ENCODE measurements around the gene DNAJC11.
"Not testable (repeated sequence)": the region's sequence is repeated elsewhere in the genome, so short reads cannot be mapped to it uniquely, and the experiment has no call there.

Gene DNAJC11

DNA sequence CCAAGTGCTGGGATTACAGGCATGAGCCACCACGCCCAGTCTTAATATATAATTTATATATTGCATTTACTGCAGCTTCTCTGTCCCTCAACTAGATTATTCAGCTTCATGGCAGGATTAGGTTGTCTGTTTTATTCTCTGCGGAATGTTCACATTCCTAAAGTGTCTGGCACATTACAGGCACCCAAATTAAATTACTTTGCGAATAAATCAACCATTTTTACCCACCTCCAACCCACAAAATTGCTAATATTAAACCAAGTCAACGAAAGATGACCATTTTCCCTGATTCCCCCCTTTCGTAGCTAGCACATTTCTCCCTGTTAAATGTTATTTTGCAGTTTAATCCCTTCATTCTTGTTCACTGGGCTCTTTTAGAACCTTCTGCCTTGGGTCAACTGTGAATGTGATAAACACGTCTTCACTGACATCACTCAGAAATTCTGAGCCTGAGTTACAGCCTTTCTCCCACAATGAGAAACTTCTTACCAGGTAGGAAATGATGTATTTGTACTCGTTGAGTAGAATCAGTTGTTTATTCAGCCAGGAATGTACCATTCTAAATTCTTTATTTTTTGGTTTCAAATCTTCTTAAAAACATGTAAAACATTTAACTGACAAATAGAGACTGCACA, 41.1 kb downstream of the DNAJC11 start:
- Histone ChIP-seq H3K4me2 (no peak overlapping the region), H3K9me3 (0 out of 2 replicates have a peak, but pooled peaks cover 4% of the 10 kb centered on the region), H3K36me3 (peaks cover 75% of the 10 kb centered on the region), H3K27ac (no peak overlapping the region), H4K20me1 (peaks cover 71% of the 10 kb centered on the region), H3K27me3 (no peaks in the 10 kb centered on the region), H3K4me3 (no peak overlapping the region), H3K4me1 (peaks cover 21% of the 10 kb centered on the region), H3K9ac (no peak overlapping the region)
- TF ChIP-seq Cebpa-rat (IDR thresholded peaks at IDR 0.05): no peak

DNA sequence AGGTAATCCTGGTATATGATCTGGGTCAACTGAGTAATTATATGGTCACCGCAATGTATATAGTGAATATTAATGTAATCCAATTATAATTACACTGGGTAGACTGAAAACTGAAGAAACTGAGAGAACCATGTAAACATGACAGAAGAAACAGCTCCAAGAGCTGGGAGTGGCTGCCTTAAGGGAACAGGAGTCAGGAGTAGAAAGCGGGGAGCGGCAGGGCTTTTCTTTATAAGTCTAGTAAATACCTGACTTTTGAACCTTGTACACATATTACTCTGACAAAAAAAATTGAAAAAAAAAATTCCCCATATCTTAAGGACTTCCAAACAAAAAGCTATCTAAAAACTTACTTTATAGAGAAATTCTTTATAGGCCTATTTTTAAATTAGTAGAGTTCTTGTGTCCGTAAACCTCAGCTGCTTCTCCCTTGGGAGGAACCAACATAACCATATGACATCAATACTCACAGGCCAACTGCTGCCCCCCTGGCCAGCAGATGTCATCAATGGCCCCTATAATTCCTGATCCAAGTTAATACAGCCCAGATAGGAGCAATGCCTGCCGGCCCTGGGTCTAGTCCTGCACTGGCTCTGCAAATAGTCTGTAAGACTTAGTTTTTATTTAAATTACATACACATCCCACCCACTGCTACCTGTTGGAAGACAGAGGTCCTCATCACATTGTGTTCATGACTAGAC, 43.1 kb downstream of the DNAJC11 start:
- H3K9me3 ChIP-seq: no peaks in the 10 kb centered on the region
- H3K4me3 ChIP-seq: no peak overlapping the region
- no peaks in the 10 kb centered on the region for H3K27me3 ChIP-seq
- H3K4me2 ChIP-seq: peak overlapping the region; percentile 65
- H3K27ac ChIP-seq: no peak overlapping the region
- H3K4me1 ChIP-seq: peaks cover 21% of the 10 kb centered on the region
- no peak for TF ChIP-seq Cebpa-rat (IDR thresholded peaks at IDR 0.05)
- H3K36me3 ChIP-seq: peaks cover 72% of the 10 kb centered on the region
- H3K9ac ChIP-seq: 0 out of 2 replicates have a peak overlapping the region, but pooled peaks have one; percentile 34
- peaks cover 61% of the 10 kb centered on the region for H4K20me1 ChIP-seq

- peaks cover 21% of the 10 kb centered on the region for H3K4me1 ChIP-seq
- H4K20me1 ChIP-seq: peaks cover 50% of the 10 kb centered on the region
- H3K36me3 ChIP-seq: peaks cover 72% of the 10 kb centered on the region
- no peak overlapping the region for H3K4me3 ChIP-seq
- no peak overlapping the region for H3K9ac ChIP-seq
- H3K9me3 ChIP-seq: no peaks in the 10 kb centered on the region
- TF ChIP-seq Cebpa-rat (IDR thresholded peaks at IDR 0.05): no peak
- no peak overlapping the region for H3K4me2 ChIP-seq
- no peaks in the 10 kb centered on the region for H3K27me3 ChIP-seq
- H3K27ac ChIP-seq: no peak overlapping the region
Observed at GRCh38 chr1:6657138-6657537, 44.5 kb downstream of the DNAJC11 start.

- no peaks in the 10 kb centered on the region for H3K9me3 ChIP-seq
- H3K9ac ChIP-seq: no peak overlapping the region
Observed at GRCh38 chr1:6653436-6654290, 48.0 kb downstream of the DNAJC11 start.

GRCh38 chr1:6652986-6653385, 48.6 kb downstream of the DNAJC11 start:
- Histone ChIP-seq H3K9ac (no peak overlapping the region), H3K4me2 (no peak overlapping the region), H3K36me3 (peaks cover 80% of the 10 kb centered on the region), H4K20me1 (peaks cover 14% of the 10 kb centered on the region), H3K4me1 (peaks cover 7% of the 10 kb centered on the region; the same call in 1 of the 2 replicates), H3K9me3 (no peaks in the 10 kb centered on the region), H3K4me3 (no peak overlapping the region), H3K27ac (no peak overlapping the region), H3K27me3 (no peaks in the 10 kb centered on the region)
- no peak for TF ChIP-seq Cebpa-rat (IDR thresholded peaks at IDR 0.05)

More at GRCh38 chr1:6653436-6654290, 48.0 kb downstream of the DNAJC11 start:
- peaks cover 79% of the 10 kb centered on the region for H3K36me3 ChIP-seq
- peaks cover 20% of the 10 kb centered on the region for H4K20me1 ChIP-seq
- no peak for TF ChIP-seq Cebpa-rat (IDR thresholded peaks at IDR 0.05)
- H3K4me2 ChIP-seq: no peak overlapping the region
- no peak overlapping the region for H3K27ac ChIP-seq
- no peaks in the 10 kb centered on the region for H3K27me3 ChIP-seq
- H3K4me1 ChIP-seq: peaks cover 13% of the 10 kb centered on the region
- H3K4me3 ChIP-seq: no peak overlapping the region

DNA sequence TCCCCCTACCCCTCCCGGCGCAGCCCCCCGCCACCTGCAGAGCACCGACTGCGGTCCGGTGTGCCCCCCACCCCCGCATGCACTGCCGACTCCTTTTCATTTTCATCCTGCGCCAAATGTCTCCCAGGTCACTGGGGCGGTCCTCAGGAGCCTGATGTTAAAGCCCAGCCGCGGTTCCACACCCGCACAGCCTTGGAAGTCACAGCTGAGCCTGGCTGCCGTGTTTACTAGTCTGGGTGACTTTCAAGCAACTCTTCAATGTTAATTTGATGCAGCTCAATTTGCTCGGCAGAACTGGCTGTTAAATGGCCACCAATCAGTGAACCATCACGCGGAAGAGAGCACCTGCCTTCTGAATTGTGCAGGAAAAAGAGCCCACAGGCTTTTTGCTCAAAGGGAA, 49.7 kb downstream of the DNAJC11 start:
- H4K20me1 ChIP-seq: peaks cover 6% of the 10 kb centered on the region
- no peak overlapping the region for H3K4me3 ChIP-seq
- H3K9me3 ChIP-seq: no peaks in the 10 kb centered on the region
- H3K4me2 ChIP-seq: no peak overlapping the region
- H3K4me1 ChIP-seq: peaks cover 4% of the 10 kb centered on the region; the same call in 1 of the 2 replicates
- TF ChIP-seq Cebpa-rat (IDR thresholded peaks at IDR 0.05): no peak
- no peaks in the 10 kb centered on the region for H3K27me3 ChIP-seq
- no peak overlapping the region for H3K27ac ChIP-seq
- no peak overlapping the region for H3K9ac ChIP-seq
- H3K36me3 ChIP-seq: peaks cover 72% of the 10 kb centered on the region

DNA sequence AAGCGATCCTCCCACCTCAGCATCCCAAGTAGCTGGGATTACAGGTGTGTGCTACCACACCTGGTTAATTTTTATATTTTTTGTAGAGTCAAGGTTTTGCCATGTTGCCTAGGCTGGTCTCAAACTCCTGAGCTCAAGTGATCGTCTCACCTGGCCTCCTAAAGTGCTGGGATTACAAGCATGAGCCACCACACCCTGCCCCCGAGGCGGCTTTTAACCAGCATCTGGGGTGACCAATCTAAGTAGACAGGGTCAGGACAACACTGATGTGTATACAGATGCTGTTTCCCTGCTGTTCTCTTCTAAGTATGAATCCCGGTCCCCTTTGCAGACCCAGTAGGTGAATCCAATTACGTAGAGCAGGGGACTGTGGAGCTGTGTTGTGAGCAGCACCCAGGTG, 53.1 kb downstream of the DNAJC11 start:
- Histone ChIP-seq H3K9me3 (no peaks in the 10 kb centered on the region), H3K4me1 (no peaks in the 10 kb centered on the region), H3K27ac (no peak overlapping the region), H3K36me3 (peaks cover 81% of the 10 kb centered on the region), H3K4me3 (no peak overlapping the region), H3K27me3 (no peaks in the 10 kb centered on the region), H4K20me1 (no peaks in the 10 kb centered on the region; the same call in 1 of the 2 replicates), H3K9ac (no peak overlapping the region), H3K4me2 (no peak overlapping the region)
- no peak for TF ChIP-seq Cebpa-rat (IDR thresholded peaks at IDR 0.05)

GRCh38 chr1:6646499-6647148, 55.0 kb downstream of the DNAJC11 start:
- Histone ChIP-seq H3K4me2 (no peak overlapping the region), H3K36me3 (peaks cover 79% of the 10 kb centered on the region), H3K4me1 (no peaks in the 10 kb centered on the region), H3K9me3 (no peaks in the 10 kb centered on the region), H3K4me3 (no peak overlapping the region), H3K27me3 (no peaks in the 10 kb centered on the region), H4K20me1 (no peaks in the 10 kb centered on the region; the same call in 1 of the 2 replicates), H3K27ac (no peak overlapping the region), H3K9ac (no peak overlapping the region)
- no peak for TF ChIP-seq Cebpa-rat (IDR thresholded peaks at IDR 0.05)

DNA sequence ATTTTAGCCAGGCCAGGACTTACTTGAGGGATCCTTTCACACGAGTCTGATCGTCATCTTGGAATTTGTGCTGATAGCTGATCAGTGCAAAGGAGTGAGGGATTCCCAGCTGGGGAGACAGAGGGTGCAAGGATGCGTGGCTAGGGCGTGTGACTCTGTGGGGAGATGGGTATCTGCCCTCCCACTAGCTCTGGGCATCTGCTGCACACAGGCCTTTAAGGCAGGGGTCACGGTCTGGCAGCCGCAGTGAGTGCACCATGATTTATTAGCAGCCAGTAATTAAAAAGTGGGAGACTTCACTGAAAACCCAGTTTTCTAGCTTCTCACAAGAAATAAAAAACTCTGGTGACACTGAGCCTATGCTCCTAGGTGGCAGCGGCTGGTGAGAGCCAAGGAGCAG, 56.6 kb downstream of the DNAJC11 start:
- Histone ChIP-seq H3K9me3 (no peaks in the 10 kb centered on the region), H3K4me3 (no peak overlapping the region), H3K27me3 (no peaks in the 10 kb centered on the region), H3K4me1 (no peaks in the 10 kb centered on the region), H3K9ac (no peak overlapping the region), H4K20me1 (no peaks in the 10 kb centered on the region; the same call in 1 of the 2 replicates), H3K36me3 (peaks cover 75% of the 10 kb centered on the region), H3K27ac (no peak overlapping the region), H3K4me2 (no peak overlapping the region)
- no peak for TF ChIP-seq Cebpa-rat (IDR thresholded peaks at IDR 0.05)

- H3K36me3 ChIP-seq: peaks cover 95% of the 10 kb centered on the region
- not testable (repeated sequence) for H3K9ac ChIP-seq, H3K27ac ChIP-seq, H3K4me3 ChIP-seq, H3K4me2 ChIP-seq, H3K4me1 ChIP-seq, H3K27me3 ChIP-seq, H4K20me1 ChIP-seq, H3K9me3 ChIP-seq
Observed at GRCh38 chr1:6640867-6641266, 60.7 kb downstream of the DNAJC11 start.

Measured in BLaER1 (cell line).